HG02840 (cell line): ENCODE results near the gene PAQR9.

Source experiments
- ATAC-seq: cut with Tn5 transposase; IDR thresholded peaks from one replicate; pipeline ENCODE4 v1.9.1; 2021; ENCODE audit warnings: mild to moderate bottlenecking, moderate library complexity, moderate number of reproducible peaks; ENCODE audit not compliant: unreplicated experiment, low FRiP score

PAQR9 gene

GRCh38 chr3:142926368-142926944, 37.0 kb downstream of the PAQR9 start:
- no peak for ATAC-seq

- no peak for ATAC-seq
Measured at GRCh38 chr3:142925140-142925539, 38.3 kb downstream of the PAQR9 start.

- no peak for ATAC-seq
Measured at GRCh38 chr3:142923694-142924093, 39.8 kb downstream of the PAQR9 start.

DNA sequence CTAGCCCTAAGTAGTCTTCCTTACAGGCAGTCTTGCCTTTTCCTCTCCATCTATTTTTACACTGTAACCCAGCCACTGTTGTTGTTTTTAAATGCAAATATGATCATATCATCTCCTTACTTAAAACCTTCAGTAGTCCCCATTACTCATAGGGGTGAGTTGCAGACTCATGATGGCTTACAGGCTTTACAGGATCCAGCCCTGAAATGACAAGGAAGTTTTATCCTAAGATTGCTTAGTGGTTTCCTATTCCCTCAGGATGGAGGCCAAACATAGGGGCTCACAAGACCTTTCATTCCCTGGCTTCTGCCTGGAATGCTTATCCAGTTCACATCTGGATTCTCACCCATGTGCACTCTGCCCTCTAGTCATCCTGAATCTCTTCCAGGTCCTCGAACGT, 46.9 kb downstream of the PAQR9 start:
- no peak for ATAC-seq

GRCh38 chr3:142915636-142916035, 47.8 kb downstream of the PAQR9 start:
- no peak for ATAC-seq

- no peak for ATAC-seq
Measured at GRCh38 chr3:142914286-142914811, 49.1 kb downstream of the PAQR9 start.

DNA sequence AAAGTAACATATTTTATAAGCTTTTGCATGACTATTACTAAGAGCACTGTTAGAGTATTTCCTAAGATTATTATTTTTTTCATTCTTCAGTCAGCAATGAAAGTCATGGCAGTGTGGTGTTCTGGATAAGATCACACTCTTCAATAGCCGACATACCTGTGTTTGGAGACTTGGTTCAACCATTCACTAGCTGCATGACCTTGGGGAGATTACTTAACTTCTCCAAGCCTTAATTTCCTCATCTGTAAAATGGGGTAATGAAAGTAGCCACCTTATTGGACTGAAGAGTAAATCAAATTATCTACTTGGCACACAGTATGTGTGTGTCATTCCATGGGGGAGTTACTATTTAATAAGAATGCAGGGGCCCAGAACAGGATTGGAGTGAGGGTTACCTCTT, 50.0 kb downstream of the PAQR9 start:
- no peak for ATAC-seq

DNA sequence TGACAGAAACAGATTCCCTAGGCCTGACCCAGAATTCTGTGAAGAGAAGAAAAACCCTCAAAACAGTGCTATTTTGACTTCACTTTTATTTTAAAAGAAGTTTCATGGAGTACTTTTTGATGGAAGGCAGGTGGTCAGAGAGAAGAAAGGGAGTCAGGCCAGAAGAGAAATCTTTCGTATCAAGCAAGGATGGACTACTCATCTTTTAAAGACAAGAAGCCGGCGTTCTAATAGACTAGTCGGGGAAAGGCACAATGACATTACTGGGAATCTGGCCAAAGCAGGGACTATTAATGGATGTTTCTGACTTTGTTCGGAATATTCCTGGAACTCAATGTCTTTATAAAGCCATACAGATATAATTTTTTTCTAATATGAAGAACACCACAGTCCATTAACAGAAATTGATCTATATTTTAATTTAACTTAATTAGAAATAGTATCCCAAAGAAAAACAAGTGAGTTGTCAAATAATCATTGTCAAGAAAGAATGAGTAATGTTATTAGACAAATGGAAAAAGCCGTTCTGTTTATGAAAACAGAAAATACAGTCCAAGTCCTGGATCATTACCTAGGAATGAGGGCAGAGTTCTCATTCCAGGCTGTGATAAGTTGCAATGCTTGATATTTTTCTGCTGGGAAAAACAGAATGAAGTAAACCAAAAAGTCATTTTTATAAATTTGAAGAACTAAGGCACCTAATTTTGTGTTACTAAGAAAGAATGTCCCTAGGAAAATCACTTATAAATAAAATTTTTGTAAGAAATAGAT, 50.9 kb downstream of the PAQR9 start:
- ATAC-seq = no peak
